ENCODE results near the gene SAXO1.

The SAXO1 gene

DNA sequence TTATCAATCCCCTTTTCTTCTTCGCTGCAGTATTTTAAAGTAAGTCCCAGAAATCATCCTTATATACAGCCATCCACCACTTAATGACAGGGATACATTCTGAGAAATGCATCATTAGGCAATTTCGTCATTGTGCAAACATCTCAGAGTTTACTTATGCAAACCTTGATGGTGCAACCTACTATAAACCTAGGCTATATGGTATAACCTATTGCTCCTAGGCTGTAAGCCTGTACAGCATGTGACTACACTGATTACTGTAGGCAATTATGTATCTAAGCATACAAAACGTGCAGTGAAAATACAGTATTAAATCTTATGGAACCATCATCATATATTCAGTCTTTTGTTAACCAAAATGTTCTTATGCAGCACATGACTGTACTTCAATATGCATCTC is 36.8 kb downstream of the SAXO1 start:
- TF ChIP-seq SIN3A (IDR thresholded peaks at IDR 0.05; ENCODE audit: borderline replicate concordance, insufficient read depth, low read length) = no peak
- TF ChIP-seq, protein P1, sequence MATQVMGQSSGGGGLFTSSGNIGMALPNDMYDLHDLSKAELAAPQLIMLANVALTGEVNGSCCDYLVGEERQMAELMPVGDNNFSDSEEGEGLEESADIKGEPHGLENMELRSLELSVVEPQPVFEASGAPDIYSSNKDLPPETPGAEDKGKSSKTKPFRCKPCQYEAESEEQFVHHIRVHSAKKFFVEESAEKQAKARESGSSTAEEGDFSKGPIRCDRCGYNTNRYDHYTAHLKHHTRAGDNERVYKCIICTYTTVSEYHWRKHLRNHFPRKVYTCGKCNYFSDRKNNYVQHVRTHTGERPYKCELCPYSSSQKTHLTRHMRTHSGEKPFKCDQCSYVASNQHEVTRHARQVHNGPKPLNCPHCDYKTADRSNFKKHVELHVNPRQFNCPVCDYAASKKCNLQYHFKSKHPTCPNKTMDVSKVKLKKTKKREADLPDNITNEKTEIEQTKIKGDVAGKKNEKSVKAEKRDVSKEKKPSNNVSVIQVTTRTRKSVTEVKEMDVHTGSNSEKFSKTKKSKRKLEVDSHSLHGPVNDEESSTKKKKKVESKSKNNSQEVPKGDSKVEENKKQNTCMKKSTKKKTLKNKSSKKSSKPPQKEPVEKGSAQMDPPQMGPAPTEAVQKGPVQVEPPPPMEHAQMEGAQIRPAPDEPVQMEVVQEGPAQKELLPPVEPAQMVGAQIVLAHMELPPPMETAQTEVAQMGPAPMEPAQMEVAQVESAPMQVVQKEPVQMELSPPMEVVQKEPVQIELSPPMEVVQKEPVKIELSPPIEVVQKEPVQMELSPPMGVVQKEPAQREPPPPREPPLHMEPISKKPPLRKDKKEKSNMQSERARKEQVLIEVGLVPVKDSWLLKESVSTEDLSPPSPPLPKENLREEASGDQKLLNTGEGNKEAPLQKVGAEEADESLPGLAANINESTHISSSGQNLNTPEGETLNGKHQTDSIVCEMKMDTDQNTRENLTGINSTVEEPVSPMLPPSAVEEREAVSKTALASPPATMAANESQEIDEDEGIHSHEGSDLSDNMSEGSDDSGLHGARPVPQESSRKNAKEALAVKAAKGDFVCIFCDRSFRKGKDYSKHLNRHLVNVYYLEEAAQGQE (IDR thresholded peaks at IDR 0.05; ENCODE audit: insufficient read depth in 1 of 2, low read depth in 2 of 2, low read length in 2 of 2) = no peak
- no peak for TF ChIP-seq POLR2AphosphoS5 (IDR thresholded peaks at IDR 0.05; ENCODE audit: low read depth, low read length)
- no peak for TF ChIP-seq FOXP2 (optimal IDR thresholded peaks at IDR 0.05; ENCODE audit: borderline replicate concordance, extremely low read depth, extremely low read length, insufficient read depth)
- no peak for TF ChIP-seq TAF1 (IDR thresholded peaks at IDR 0.05; ENCODE audit: borderline replicate concordance, insufficient read depth, low read length)

DNA sequence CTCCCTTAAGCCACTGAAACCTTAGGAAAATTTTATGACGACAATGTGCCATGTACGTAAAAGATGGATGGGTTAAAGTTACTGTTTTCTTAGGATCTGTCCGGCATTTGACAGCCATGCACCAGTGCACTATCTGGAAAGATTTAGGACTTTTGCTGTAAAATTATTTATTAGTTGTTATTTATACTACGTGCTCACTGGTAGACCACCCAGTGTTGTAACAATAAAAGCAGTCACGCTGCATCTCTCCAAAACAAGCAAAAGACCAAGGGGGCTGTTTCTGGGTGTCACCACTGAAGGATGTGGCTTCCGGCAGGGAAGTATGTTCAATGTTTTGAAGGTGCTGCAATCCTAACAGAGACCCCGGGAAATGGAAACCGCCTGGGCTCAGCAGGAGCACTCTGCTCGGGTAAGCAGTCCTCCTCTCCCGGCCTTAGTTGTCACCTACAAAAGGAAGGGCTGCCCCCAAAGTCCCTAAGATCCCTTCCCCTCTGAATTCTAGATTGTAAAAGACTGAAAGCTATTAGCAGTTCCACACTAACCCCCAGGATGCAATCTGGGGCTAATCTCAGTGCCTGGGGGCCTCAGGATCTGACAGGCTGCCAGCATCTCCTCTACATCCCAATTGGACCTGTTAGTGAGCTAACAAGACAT is 38.6 kb downstream of the SAXO1 start:
- TF ChIP-seq SIN3A (IDR thresholded peaks at IDR 0.05; ENCODE audit: borderline replicate concordance, insufficient read depth, low read length) = no peak
- no peak for TF ChIP-seq FOXP2 (optimal IDR thresholded peaks at IDR 0.05; ENCODE audit: borderline replicate concordance, extremely low read depth, extremely low read length, insufficient read depth)
- no peak for TF ChIP-seq POLR2AphosphoS5 (IDR thresholded peaks at IDR 0.05; ENCODE audit: low read depth, low read length)
- TF ChIP-seq TAF1 (IDR thresholded peaks at IDR 0.05; ENCODE audit: borderline replicate concordance, insufficient read depth, low read length) = no peak
- TF ChIP-seq, protein P1 (IDR thresholded peaks at IDR 0.05; ENCODE audit: insufficient read depth in 1 of 2, low read depth in 2 of 2, low read length in 2 of 2) = no peak

DNA sequence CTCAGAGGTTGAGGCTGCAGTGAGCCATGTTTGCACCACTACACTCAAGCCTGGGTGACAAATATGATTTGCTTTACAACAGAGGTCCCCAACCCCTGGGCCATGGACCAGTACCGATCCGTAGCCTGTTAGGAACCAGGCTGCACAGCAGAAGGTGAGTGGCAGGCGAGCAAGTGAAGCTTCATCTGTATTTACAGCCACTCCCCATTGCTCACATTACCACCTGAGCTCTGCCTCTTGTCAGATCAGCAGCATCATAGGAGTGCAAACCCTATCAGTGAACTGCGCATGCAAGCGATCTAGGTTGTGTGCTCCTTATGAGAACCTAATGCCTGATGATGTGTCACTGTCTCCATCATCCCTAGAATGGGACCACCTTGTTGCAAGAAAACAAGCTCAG is 42.5 kb downstream of the SAXO1 start:
- TF ChIP-seq, protein P1 (IDR thresholded peaks at IDR 0.05; ENCODE audit: insufficient read depth in 1 of 2, low read depth in 2 of 2, low read length in 2 of 2) = no peak
- TF ChIP-seq FOXP2 (optimal IDR thresholded peaks at IDR 0.05; ENCODE audit: borderline replicate concordance, extremely low read depth, extremely low read length, insufficient read depth) = no peak
- TF ChIP-seq SIN3A (IDR thresholded peaks at IDR 0.05; ENCODE audit: borderline replicate concordance, insufficient read depth, low read length) = no peak
- TF ChIP-seq POLR2AphosphoS5 (IDR thresholded peaks at IDR 0.05; ENCODE audit: low read depth, low read length) = no peak
- no peak for TF ChIP-seq TAF1 (IDR thresholded peaks at IDR 0.05; ENCODE audit: borderline replicate concordance, insufficient read depth, low read length)

DNA sequence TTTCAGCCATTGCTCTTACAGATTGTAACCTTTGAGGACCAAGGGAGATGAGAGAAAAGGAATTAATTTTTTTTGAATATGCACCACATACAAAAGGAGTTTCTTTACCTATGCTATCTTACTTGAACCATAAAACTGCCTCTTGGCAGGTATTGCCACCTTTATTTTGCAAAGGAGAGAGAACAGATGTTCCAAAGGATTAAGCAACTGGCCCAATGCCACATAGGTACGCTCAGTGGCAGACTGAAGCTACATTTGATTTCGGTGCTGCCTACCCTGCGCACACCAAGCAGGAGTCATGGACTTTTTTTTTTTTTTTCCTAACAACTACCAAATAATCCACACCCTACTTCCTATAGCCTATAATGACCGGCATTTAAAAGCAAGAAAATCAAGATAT is 43.1 kb downstream of the SAXO1 start:
- TF ChIP-seq TAF1 (IDR thresholded peaks at IDR 0.05; ENCODE audit: borderline replicate concordance, insufficient read depth, low read length) (no peak), SIN3A (IDR thresholded peaks at IDR 0.05; ENCODE audit: borderline replicate concordance, insufficient read depth, low read length) (no peak), POLR2AphosphoS5 (IDR thresholded peaks at IDR 0.05; ENCODE audit: low read depth, low read length) (no peak), FOXP2 (optimal IDR thresholded peaks at IDR 0.05; ENCODE audit: borderline replicate concordance, extremely low read depth, extremely low read length, insufficient read depth) (no peak)
- TF ChIP-seq, protein P1 (IDR thresholded peaks at IDR 0.05; ENCODE audit: insufficient read depth in 1 of 2, low read depth in 2 of 2, low read length in 2 of 2) = no peak
